ENCODE data around the gene CDKN2B-AS1. TPM values are rescaled to one million over a fixed set of nuclear protein-coding genes. Genes with fewer than 3 reads are reported as not detected.
A peak's percentile ranks its signal among the peaks of the same experiment; 100 is the strongest.

The CDKN2B-AS1 gene
- total RNA-seq, 1 experiment from 2014 or later = 0.24 TPM

GRCh38 chr9:21974722-21975409 is 19.7 kb upstream of the CDKN2B-AS1 start (continued):
- no peak for TF ChIP-seq ATF6 (CRISPR knock-in tag; IDR thresholded peaks at IDR 0.05)
- TF ChIP-seq KAT7 (CRISPR knock-in tag; IDR thresholded peaks at IDR 0.05; ENCODE audit: borderline replicate concordance) = peak; percentile 45; the same call in 1 of the 2 replicates
- TF ChIP-seq ZNF317 (CRISPR knock-in tag; IDR thresholded peaks at IDR 0.05; ENCODE audit: borderline replicate concordance, low read depth) = no peak
- TF ChIP-seq ZNF121 (CRISPR knock-in tag; IDR thresholded peaks at IDR 0.05) = no peak
- no peak for TF ChIP-seq TCF7 (CRISPR knock-in tag; IDR thresholded peaks at IDR 0.05; ENCODE audit: low read depth)
- TF ChIP-seq SMAD4 (CRISPR knock-in tag; IDR thresholded peaks at IDR 0.05) = no peak
- TF ChIP-seq JAZF1 (CRISPR knock-in tag; IDR thresholded peaks at IDR 0.05) = no peak
- TF ChIP-seq MYBL2 (CRISPR knock-in tag; IDR thresholded peaks at IDR 0.05) = peak; percentile 52; the same call in 1 of the 2 replicates
- TF ChIP-seq E2F5 (CRISPR knock-in tag; IDR thresholded peaks at IDR 0.05) = no peak
- TF ChIP-seq CREM (CRISPR knock-in tag; IDR thresholded peaks at IDR 0.05) = no peak
- no peak for TF ChIP-seq ERG (CRISPR knock-in tag; IDR thresholded peaks at IDR 0.05)
- TF ChIP-seq JUN (CRISPR knock-in tag; IDR thresholded peaks at IDR 0.05) = no peak
- no peak for TF ChIP-seq ELF4 (CRISPR knock-in tag; IDR thresholded peaks at IDR 0.05; ENCODE audit: low read depth)
- TF ChIP-seq NR3C1 (CRISPR knock-in tag; conservative IDR thresholded peaks at IDR 0.05; ENCODE audit: low read depth) = no peak
- no peak for TF ChIP-seq PRDM15 (CRISPR knock-in tag; IDR thresholded peaks at IDR 0.05)
- TF ChIP-seq ARID4B (CRISPR knock-in tag; IDR thresholded peaks at IDR 0.05; ENCODE audit: borderline replicate concordance) = peak; percentile 66; the same call in 1 of the 2 replicates
- TF ChIP-seq ZNF219 (CRISPR knock-in tag; IDR thresholded peaks at IDR 0.05; ENCODE audit: borderline replicate concordance) = peak; percentile 50; the same call in 1 of the 2 replicates
- TF ChIP-seq NFYB (CRISPR knock-in tag; conservative IDR thresholded peaks at IDR 0.05; ENCODE audit: low read depth) = 0 out of 2 replicates have a peak, but pooled peaks have one; percentile 11
- no peak for TF ChIP-seq GRHL2 (CRISPR knock-in tag; IDR thresholded peaks at IDR 0.05; ENCODE audit: insufficient replicate concordance, severe bottlenecking)
- TF ChIP-seq SMAD3 (CRISPR knock-in tag; IDR thresholded peaks at IDR 0.05; ENCODE audit: borderline replicate concordance) = no peak
- TF ChIP-seq STAT6 (CRISPR knock-in tag; conservative IDR thresholded peaks at IDR 0.05; ENCODE audit: low read depth) = no peak
- peak; percentile 57; the same call in 1 of the 2 replicates for TF ChIP-seq FOXP1 (CRISPR knock-in tag; IDR thresholded peaks at IDR 0.05; ENCODE audit: borderline replicate concordance)
- no peak for TF ChIP-seq NR2C2 (CRISPR knock-in tag; IDR thresholded peaks at IDR 0.05)
- no peak for TF ChIP-seq CREB1 (CRISPR knock-in tag; IDR thresholded peaks at IDR 0.05)
